ENCODE results near the gene C3orf20. TPM values are rescaled to one million over a fixed set of nuclear protein-coding genes. Genes with fewer than 3 reads are reported as not detected.

Gene C3orf20
- total RNA-seq, 1 donor from 2014 or later = not detected

DNA sequence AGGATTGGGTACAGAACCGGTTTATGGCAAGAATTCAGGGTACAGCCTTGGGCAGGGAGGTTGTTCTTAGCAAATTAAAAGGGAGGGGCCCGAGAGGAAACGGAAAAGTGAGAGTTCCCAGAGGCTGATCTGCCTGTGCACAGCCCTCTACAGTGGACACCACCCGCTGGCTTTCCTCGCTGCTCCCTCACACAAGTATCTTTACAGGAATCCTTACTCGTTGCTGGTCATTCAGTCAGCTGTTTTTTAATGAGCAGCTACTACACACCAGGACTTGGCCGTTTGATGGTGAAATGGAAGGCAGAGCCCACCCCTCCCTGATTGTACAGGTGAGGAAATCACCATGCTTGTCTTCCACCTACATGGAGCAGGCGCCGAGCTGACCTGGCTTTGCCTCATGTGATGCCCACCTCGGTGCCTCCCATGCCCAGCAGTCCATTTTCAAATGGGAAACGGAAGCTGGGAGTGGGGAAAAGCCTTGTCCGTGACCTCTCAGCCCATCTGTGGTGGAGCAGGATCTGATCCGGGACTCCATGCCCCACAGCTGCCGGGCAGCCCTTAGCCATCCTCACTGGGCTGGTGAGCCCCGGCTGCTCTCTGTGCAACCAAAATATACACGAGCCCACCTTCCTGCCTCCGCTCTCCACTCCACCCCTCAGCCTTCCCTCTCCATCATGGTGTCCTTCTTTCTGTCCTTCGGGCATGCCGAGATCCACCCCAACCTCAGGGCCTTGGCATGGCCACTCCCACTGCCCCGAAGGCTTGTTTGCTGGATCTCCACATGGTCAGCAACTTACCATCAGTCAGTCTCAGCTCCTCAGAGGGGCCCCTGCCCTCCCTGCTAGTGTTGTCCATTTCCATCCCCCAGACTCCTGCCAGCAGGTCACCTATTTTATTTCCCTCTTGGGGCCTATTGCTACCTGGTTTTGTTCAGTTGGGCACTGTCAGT is 110.5 kb downstream of the C3orf20 start:
- ATAC-seq (no peak), DNase-seq (ENCODE audit: missing footprints) (no peak)
- intact Hi-C loops (cut with DNase I) = no loop called here

DNA sequence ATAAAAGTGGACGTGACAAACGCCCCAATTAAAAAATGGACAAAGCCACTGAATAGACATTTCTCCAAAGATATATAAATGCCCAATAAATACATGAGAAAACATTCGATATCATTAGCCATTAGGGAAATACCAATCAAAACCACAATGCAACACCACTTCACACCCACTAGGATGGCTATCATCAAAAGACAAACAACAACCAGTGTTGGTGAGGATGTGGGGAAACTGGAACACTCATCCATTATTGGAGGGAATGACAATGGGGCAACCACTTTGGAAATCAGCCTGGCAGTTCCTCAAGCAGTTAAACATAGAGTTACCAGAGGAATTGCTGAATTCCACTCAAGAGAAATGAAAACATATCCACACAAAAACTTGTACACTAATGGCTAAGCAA is 111.4 kb downstream of the C3orf20 start:
- intact Hi-C loops (cut with DNase I) = no loop called here
- DNase-seq (ENCODE audit: missing footprints) = no peak
- ATAC-seq = no peak

DNA sequence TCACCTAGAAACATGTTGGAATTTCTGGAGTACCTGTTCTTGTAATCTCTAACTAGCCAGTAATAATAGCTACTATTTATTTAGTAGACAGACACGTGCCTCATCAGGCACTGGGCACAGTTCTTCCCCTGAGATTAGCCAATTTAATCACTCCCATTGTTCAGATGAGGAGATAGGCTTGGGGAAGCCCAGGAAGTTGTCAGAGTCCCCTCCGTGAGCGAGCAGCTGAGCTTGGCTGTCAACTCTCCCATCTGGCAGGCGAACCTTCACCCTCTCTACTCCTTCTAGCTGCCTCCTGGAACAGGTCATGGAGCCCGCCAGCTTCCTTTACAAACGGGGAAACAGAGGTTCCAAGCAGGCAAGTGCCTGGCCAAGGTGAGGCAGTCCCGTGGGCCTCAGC is 112.7 kb downstream of the C3orf20 start:
- DNase-seq (ENCODE audit: missing footprints) = no peak
- intact Hi-C loops (cut with DNase I) = no loop called here
- no peak for ATAC-seq

DNA sequence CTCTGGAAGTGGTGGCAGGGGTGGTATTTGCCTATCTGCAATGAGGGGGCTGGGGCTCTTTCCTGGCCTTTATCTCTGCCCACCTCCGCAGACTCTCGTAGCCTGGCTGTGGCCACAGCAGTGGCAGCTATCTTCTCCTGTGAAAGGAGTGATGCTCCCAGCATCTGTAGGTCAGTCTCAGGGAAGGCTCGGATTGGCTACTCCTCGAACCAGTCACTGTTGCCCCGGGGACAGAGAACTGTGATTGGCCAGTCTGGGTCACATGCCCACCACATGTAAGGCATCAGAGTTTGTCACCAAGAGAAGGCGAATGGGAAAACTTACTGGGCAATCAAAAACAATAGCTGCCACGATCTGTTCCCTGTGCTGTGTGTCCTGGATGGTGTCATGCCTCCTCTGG is 113.7 kb downstream of the C3orf20 start:
- ATAC-seq (no peak), DNase-seq (ENCODE audit: missing footprints) (no peak)
- intact Hi-C loops (cut with DNase I) = no loop called here

DNA sequence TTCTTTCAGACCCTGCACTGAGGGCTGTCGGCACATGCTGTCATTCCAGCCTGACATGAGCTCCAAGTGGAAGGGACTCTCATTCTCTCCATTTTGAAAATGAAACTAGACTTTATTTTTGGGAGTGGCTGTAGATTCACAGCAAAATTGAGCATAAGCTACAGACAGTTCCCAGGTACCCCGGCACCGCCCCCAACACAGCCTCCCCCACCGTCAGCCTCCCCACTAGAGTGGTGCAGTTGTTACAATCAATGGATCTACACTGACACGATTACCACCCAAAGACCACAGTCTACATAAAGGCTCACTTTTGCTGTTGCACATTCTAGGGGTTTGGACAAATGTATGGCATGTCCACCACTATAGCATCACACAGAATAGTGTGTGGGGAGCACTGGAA is 114.3 kb downstream of the C3orf20 start:
- intact Hi-C loops (cut with DNase I) = no loop called here
- ATAC-seq = no peak
- DNase-seq (ENCODE audit: missing footprints) = no peak

DNA sequence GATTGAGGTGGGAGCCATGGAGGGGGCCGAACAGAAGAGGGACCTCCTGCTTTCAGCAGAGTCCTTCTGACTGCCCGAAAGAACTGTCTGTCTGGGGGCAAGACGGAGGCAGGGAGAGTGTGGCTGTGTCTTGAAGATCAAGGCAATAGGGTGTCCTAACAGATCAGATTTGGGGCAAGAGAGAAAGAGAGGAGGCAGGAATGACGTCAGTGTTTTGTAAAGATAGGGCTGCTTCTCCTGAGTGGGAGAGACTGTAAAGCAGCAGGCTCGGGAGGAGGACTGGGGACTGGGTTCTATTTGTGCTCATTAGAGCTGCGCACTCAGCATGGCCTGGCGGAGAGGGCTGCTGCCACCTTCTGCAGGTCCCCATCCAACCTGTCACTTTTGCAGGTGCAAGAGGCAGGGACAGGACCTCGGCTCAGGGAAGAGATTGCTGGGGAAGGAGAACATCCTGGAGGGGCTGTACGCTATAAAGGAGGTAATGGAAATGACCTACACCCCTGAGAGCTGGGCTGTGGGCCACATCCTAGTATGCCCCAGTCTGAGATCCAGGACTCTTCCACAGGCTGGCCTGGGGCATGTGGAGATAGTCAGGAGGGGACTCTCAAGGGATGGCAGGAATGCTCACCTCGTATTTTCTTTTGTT is 114.8 kb downstream of the C3orf20 start:
- DNase-seq (ENCODE audit: missing footprints) (peak; percentile 39), ATAC-seq (no peak)
- intact Hi-C loops (cut with DNase I) = no loop called here

DNA sequence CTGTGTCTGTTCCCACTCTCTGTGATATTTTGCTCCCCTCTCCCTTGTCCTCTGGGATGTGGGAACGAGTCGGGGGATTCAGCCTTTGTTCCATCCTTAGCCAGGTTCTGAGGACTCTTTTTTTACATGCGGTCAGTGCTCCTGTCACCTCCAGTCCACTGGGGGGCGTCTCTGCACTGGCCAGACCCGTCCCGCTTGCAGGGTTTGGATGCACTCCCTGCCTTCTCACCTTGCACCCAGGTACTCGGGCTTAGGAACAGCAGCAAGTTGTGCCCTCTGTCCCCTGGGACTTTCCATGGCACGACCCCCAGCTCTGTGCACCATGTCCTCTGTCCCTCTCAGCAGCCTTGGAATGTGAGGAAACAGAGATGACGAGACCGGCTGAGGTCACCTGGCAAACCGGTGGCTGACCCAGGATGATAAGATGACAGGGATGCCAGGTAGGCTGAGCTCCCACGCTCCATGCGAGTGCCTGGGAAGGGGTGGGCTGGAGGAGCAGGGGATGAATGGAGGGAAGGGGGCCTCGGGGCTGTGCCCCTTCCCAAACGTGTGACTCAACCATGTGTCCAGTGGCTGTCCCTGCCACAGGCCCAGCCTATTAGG is 116.5 kb downstream of the C3orf20 start:
- peak; percentile 66 for DNase-seq (ENCODE audit: missing footprints)
- ATAC-seq = peak; percentile 45
- intact Hi-C loops (cut with DNase I) = loop anchor here (1.0 kb wide), 1 partner anchor 130 kb away; no protein-coding TSS in a partner anchor

DNA sequence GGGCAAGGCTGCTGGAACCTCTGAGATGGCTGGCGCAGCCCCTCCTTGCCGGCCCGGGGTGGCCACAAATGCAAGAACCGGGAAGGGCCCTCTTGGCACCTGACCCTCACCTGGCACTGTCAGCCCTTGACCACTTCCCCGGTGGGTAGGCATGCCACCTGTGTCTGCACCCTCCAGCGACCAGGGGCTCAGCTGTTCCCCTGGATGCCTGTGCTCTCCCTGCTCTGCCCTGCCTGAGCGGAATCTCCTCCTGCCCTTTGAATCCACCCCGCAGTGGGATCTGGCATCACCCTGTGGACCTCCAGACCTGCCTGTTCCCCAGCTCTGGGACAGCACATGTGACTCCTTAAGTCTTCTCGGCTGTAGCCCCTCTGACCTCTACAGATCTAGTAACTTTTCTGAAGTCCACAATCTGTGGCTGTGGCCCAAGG is 117.8 kb downstream of the C3orf20 start:
- intact Hi-C loops (cut with DNase I) = no loop called here
- DNase-seq (ENCODE audit: missing footprints) = no peak
- ATAC-seq = no peak

DNA sequence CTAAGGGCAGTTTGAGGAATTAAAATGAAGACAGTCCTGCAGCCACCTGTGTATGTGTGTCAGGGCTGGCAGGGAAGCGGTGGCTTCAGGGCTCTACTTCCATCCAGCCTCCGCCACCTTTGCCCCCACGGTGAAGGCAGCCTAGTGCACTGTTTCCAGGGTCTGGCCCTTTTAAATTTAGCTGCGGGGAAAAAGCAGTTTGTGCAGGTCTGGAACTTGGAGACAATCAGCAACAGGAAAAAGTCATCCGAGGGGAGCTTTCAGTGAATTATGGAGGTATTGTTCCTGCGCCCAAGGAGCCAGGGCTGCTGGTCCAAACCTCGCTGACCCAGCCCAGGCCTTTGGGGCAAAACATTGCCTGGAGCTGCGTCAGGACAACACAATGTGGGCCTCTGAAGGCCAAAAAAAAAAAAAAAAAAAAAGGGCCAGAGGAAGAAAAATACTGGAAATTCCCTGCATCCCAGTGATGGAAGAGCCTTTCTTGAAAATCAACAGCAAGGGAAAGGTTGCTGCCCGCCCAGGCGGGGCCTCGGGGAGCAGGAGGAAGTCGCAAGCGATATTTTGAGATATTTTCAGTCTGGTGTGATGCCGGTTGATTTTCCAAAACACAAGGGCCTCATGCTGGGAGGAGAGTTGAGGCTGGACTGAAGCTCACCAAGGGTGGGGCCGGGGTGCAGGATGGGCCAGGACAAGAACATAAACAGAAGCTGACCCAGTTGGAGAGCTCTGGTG is 118.4 kb downstream of the C3orf20 start:
- DNase-seq (ENCODE audit: missing footprints) = peak; percentile 76
- peak; percentile 73 for ATAC-seq
- intact Hi-C loops (cut with DNase I) = no loop called here

DNA sequence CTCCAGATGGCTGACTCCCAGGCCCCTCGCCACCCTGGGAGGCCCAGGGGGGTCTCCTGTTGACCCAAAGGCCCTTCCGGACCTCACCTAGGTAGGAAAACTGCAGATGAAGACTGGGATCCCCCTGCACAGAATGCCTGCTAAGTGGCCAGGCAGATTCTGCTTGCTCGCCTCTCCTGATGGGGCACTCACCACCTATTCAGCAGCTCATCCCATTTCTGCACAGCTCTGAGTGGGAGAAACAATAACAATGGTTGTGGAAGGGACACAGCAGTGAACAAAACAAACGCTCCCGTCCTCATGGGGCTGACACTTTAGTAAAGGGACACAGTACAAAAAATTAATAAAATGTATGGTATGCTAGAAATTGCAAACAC is 118.9 kb downstream of the C3orf20 start:
- no peak for ATAC-seq
- DNase-seq (ENCODE audit: missing footprints) = no peak
- intact Hi-C loops (cut with DNase I) = no loop called here

DNA sequence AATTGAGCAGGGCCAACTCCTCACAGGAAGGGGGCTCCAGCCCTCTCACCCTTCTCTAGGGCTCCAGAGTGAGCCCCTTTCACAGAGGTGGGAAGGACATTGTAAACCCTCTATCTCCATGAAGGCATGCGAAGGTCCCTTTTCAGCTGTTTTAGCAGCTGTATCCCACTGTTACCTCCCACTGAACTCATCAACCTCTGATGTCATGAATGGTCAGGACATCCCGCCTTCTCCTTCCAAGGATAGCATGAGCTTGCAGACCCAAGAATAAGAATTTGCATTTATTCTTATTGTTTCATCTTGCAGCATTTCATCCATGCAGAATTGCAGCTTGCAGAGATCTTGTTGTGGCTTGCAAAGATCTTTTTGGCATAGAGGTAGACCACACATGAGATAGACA is 119.5 kb downstream of the C3orf20 start:
- intact Hi-C loops (cut with DNase I) = no loop called here
- DNase-seq (ENCODE audit: missing footprints) (no peak), ATAC-seq (no peak)

DNA sequence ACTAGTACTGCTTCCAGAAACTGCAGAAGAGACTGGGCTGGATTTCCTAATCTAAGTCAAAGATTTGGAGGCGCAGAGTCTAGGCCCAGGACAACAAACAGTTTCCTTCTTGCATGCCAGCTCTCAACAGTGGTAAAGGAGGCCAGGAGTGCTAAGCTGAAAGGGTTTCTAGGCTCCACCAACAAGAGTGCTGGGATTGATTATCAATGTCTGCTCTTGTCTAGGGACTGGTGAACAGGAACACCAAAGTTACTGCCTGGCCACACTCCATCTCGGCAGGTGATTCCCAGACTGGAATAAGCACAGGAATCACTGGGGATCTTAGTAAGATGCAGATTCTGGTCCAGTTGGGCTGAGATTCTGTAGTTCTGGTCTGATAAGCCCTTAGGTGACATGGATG is 121.1 kb downstream of the C3orf20 start:
- DNase-seq (ENCODE audit: missing footprints) = no peak
- intact Hi-C loops (cut with DNase I) = no loop called here
- no peak for ATAC-seq

DNA sequence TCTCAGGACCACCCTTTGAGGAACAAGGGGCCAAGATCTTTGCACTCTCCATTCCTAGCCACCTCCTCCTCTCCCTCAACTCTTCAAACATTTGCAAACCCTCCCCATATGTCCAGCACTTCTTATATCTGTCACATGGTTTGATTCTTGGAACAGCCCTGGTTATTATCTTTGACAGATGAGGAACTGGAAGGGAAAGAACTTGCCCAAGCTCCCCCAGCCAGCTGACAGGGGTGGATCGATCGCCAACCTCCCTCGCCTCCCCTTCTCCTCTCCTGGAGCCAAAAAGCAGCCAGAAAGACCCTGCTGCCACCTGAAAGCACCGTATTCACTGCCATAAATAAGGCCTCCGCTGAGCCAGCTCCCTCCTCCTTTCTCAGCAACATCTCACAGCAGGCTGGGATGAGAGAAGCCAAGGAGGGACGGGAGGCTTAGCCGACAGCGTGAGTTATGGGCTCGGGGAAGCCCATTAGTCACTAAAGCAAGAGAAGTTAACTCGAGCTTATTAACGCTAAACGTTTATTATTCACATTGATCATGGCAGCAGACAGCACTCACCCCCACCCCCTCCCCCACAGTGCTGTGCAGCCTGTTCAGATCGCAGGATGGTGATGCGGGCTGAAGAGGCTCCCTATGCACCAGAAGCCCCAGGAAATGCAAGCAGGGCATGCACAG is 121.6 kb downstream of the C3orf20 start:
- ATAC-seq = no peak
- no peak for DNase-seq (ENCODE audit: missing footprints)
- intact Hi-C loops (cut with DNase I) = no loop called here

DNA sequence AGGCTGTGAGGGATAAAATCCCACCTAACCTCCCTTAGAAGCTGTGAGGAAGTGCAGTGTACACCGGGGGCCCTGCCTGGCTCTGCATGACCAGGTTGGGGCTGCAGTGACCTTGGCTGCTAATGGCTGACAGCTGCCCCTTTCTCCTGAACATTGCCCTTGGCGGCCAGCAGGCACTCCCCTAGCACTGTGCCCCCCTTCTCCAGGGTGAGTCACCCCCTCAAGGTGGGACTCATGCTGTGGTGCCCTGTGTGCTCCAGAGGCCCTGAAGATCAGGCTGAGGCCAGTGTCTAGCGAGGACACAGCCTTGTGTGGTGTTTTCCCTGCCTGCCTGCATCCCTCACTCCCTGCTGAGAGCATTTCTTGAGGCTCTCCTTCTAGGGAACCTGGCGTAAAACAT is 122.8 kb downstream of the C3orf20 start:
- intact Hi-C loops (cut with DNase I) = no loop called here
- DNase-seq (ENCODE audit: missing footprints) = no peak
- no peak for ATAC-seq

DNA sequence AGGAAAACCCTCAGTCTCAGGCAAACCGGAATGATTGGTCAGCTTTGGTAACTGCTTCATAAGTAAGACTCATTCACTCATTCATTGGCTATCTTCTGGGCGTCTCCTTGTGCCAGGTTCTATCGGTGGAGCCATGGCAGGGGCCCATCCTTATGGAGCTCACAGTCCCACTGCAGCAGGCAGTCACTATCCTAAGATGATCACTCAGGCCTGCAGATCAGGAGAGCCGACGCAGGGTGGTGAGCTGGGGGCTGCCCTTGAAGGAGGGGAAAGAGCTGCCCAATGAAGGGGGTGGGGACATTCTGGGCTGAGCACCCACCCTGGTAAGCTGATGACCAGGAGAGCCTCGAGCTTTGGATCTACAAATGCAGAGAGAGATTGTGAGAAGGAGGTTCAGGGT is 123.3 kb downstream of the C3orf20 start:
- ATAC-seq (no peak), DNase-seq (ENCODE audit: missing footprints) (peak; percentile 47)
- intact Hi-C loops (cut with DNase I) = no loop called here

DNA sequence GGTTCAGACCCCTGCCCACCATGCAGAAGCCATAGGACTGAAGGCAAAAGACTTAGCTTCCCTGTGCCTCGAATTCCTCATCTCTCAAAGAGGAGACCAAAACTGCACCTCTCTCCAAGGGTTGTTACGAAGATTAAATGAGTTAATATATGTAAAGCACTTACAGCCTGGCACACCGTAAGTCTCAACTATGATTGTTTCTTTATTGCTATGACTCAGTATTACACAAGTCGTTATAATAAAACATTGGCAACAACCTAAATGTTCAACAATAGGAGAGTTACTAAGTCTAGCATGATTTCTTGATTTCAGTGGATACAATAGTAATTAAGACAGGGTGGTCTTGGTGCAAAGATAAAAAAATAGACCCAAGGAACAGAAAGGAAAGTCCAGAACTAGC is 124.2 kb downstream of the C3orf20 start:
- intact Hi-C loops (cut with DNase I) = no loop called here
- ATAC-seq (no peak), DNase-seq (ENCODE audit: missing footprints) (no peak)

DNA sequence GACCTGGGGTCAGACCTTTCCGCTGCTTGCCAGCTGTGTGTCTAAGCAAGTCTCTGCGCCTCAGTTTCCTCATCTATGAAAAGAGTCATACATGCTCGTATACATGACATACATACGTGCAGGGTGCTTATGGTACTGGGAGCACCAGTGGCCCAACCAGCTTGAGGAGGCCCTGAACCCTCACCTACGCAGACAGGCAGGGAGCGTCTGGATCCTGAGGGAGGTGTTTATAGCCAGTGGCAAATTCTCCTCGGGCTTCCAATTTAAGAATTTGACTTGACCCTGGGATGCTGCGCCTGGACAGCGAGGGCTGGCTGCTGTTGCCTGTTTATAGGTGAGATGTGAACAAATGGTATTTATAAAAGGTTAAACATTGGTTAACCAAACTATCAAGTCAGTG is 126.1 kb downstream of the C3orf20 start:
- ATAC-seq (no peak), DNase-seq (ENCODE audit: missing footprints) (no peak)
- intact Hi-C loops (cut with DNase I) = no loop called here

DNA sequence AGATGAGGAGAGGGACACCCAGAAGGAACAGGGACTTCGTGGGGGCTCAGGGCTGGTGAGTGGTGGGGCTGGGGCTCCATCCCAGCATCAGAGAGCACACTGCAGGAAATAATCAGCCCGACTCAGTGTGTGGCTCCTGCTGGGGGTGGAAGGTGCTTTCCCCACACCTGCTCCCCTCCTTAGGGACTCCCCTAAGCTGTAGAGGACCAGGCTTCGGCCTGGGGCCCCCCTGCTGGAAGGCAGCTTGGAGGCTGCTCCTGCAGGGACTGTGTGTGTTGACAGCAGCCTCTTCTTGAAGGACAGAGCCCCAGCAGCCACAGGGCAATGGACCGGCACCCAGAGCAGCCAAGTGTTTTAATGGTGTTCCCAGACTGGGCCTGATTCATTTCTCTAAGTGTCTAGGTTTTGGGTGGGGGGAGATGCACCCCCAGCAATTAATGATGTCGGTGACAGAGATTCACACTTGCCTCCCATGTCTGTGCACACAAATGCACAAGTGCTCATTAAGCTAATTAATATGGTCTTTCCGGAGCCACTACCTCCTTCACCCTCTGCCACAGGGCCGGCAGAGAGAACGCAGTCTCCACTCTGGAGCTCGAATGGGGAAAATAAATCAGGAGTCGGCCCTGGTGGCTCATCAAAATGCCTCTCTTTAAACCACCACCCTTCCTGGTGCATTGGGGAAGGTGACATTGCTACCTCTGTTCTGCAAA is 126.9 kb downstream of the C3orf20 start:
- no peak for DNase-seq (ENCODE audit: missing footprints)
- ATAC-seq = no peak
- intact Hi-C loops (cut with DNase I) = no loop called here
